Left lung (tissue), 10 donors: ENCODE results near the gene EHD3. TPM values are rescaled to one million over a fixed set of nuclear protein-coding genes. Genes with fewer than 3 reads are reported as not detected.
A peak's percentile ranks its signal among the peaks of the same experiment; 100 is the strongest.

Experiments
- ATAC-seq: fragments of 200-7000 bp; cut with Tn5 transposase; one replicate; pipeline ENCODE4 v1.9.1; 2020; ENCODE audit warnings: moderate library complexity
- DNase-seq, 4 donors: peaks; one replicate each; pipeline ENCODE4 v3.0.0-alpha.2; 2013 to 2020
- H3K27ac ChIP-seq, 2 donors: fragments of 200-600 bp; sonication (generic) in 1 of 2; one replicate each; pipeline versions ENCODE4 v1.5.0 to v1.8.0; 2020 to 2021
- H3K27me3 ChIP-seq, 2 donors: fragments of 200-600 bp; sonication (generic) in 1 of 2; one replicate each; pipeline versions ENCODE4 v1.5.0 to v1.8.0; 2020 to 2021
- H3K36me3 ChIP-seq, 2 donors: fragments of 200-600 bp; sonication (generic) in 1 of 2; one replicate each; pipeline versions ENCODE4 v1.5.0 to v1.8.0; 2020 to 2021
- H3K4me1 ChIP-seq, 2 donors: fragments of 200-600 bp; one replicate each; pipeline ENCODE4 v1.8.0; 2021
- H3K4me3 ChIP-seq, 2 donors: fragments of 200-600 bp; sonication (generic) in 1 of 2; one replicate each; pipeline versions ENCODE4 v1.5.0 to v1.8.0; 2020 to 2021; ENCODE audit warnings: mild to moderate bottlenecking in 1 of 2
- H3K9me3 ChIP-seq, 2 donors: fragments of 200-600 bp; sonication (generic) in 1 of 2; one replicate each; pipeline versions ENCODE4 v1.5.0 to v1.8.0; 2020 to 2021
- CTCF ChIP-seq, 2 donors: fragments of 200-600 bp; sonication (generic) in 1 of 2; IDR thresholded peaks; one replicate each; pipeline versions ENCODE4 v1.5.0 to v1.8.0; 2021; ENCODE audit warnings: antibody characterized with exemption in 2 of 2
- intact Hi-C, 2 donors: fragments of 100-400 bp; cut with DNase I; formaldehyde crosslinking; loops; one replicate each; pipeline versions ENCODE4 v1.11.2 to v1.14.2; 2022
- polyA plus RNA-seq, 6 donors: library from polyadenylated mRNA; unstranded; fragments of 120-200 nt; gene quantifications; one replicate each; pipeline ENCODE4 v1.2.1, GENCODE V29; 2013; ENCODE audit not compliant: insufficient read length in 6 of 6
- total RNA-seq, 2 donors: library from RNA; stranded (reverse); fragmentation: NEBNext Ultra II Directional; extraction: Animal tissue kit (Norgen Biotek cat#: 25700); gene quantifications; one replicate each; pipeline ENCODE4 v1.2.1, GENCODE V29; 2021
- donor health status: DM: no; HTN: yes; CAD: no.
- donor health status: DM: no; HTN: no; CAD: no.

Gene EHD3
- total and polyA plus RNA-seq, 8 donors: 6.8 to 12.1 (median 8.9) TPM

- TF ChIP-seq CTCF (IDR thresholded peaks at IDR 0.05): no peak
- H3K4me3 ChIP-seq: no peak overlapping the region
- intact Hi-C loops: no loop called here
- no peaks in the 10 kb centered on the region for H3K36me3 ChIP-seq
- no peaks in the 10 kb centered on the region for H3K27me3 ChIP-seq
- no peak overlapping the region for H3K27ac ChIP-seq
- no peak for ATAC-seq
- H3K4me1 ChIP-seq: no peaks in the 10 kb centered on the region
- peak in 1 of 4 donors; percentile 21 for DNase-seq
- no peaks in the 10 kb centered on the region for H3K9me3 ChIP-seq
Observed at GRCh38 chr2:31227711-31228125, 6.2 kb upstream of the EHD3 start.

GRCh38 chr2:31228717-31229116 is 5.2 kb upstream of the EHD3 start:
- intact Hi-C loops: no loop called here
- no peak overlapping the region for H3K27ac ChIP-seq
- ATAC-seq: no peak
- H3K27me3 ChIP-seq: peaks cover 0 to under 1% of the 10 kb centered on the region in 2 donors
- TF ChIP-seq CTCF (IDR thresholded peaks at IDR 0.05): no peak
- H3K4me3 ChIP-seq: no peak overlapping the region
- peaks cover 0 to 5% of the 10 kb centered on the region in 2 donors for H3K4me1 ChIP-seq
- H3K9me3 ChIP-seq: no peaks in the 10 kb centered on the region
- no peaks in the 10 kb centered on the region for H3K36me3 ChIP-seq
- DNase-seq: no peak

- no peak for DNase-seq
Observed at GRCh38 chr2:31230751-31231150, 3.2 kb upstream of the EHD3 start.

GRCh38 chr2:31231571-31232302 is 2.2 kb upstream of the EHD3 start:
- TF ChIP-seq CTCF (IDR thresholded peaks at IDR 0.05): no peak
- intact Hi-C loops: no loop called here
- no peak for ATAC-seq
- H3K36me3 ChIP-seq: no peaks in the 10 kb centered on the region
- H3K4me1 ChIP-seq: peaks cover 3 to 18% of the 10 kb centered on the region in 2 donors
- H3K27ac ChIP-seq: no peak overlapping the region
- DNase-seq: no peak
- H3K4me3 ChIP-seq: no peak overlapping the region
- no peaks in the 10 kb centered on the region for H3K9me3 ChIP-seq
- H3K27me3 ChIP-seq: peaks cover 0 to 10% of the 10 kb centered on the region in 2 donors

More at GRCh38 chr2:31230751-31231150, 3.2 kb upstream of the EHD3 start:
- no peak for TF ChIP-seq CTCF (IDR thresholded peaks at IDR 0.05)
- Histone ChIP-seq H3K36me3 (no peaks in the 10 kb centered on the region), H3K27me3 (peaks cover 0 to 10% of the 10 kb centered on the region in 2 donors), H3K4me3 (no peak overlapping the region), H3K27ac (no peak overlapping the region), H3K9me3 (no peaks in the 10 kb centered on the region), H3K4me1 (peaks cover 3 to 18% of the 10 kb centered on the region in 2 donors)
- no peak for ATAC-seq
- intact Hi-C loops: no loop called here

- Histone ChIP-seq H3K4me1 (peaks cover 3 to 18% of the 10 kb centered on the region in 2 donors), H3K27ac (no peak overlapping the region), H3K9me3 (no peaks in the 10 kb centered on the region), H3K27me3 (peaks cover 0 to 10% of the 10 kb centered on the region in 2 donors), H3K36me3 (no peaks in the 10 kb centered on the region), H3K4me3 (no peak overlapping the region)
- intact Hi-C loops: no loop called here
- no peak for DNase-seq
- no peak for TF ChIP-seq CTCF (IDR thresholded peaks at IDR 0.05)
- ATAC-seq: no peak
Observed at GRCh38 chr2:31232586-31232985, 1.4 kb upstream of the EHD3 start.
